ENCODE results near the gene POLR3E. TPM values are rescaled to one million over a fixed set of nuclear protein-coding genes. Genes with fewer than 3 reads are reported as not detected.

POLR3E gene
- total RNA-seq, 1 donor from 2014 or later, result 36.6 TPM

- Histone ChIP-seq H3K9me3 (no peaks in the 10 kb centered on the region), H3K27ac (no peak overlapping the region), H3K27me3 (ENCODE audit: low read depth) (no peaks in the 10 kb centered on the region), H3K4me3 (no peak overlapping the region), H3K36me3 (peaks cover 100% of the 10 kb centered on the region), H3K4me1 (no peaks in the 10 kb centered on the region)
- no peak for TF ChIP-seq CTCF (IDR thresholded peaks at IDR 0.05)
- intact Hi-C loops (cut with DNase I), result no loop called here
- ATAC-seq, result no peak
- DNase-seq, result no peak
These were observed 17.7 kb downstream of the POLR3E start for GRCh38 chr16:22314661-22315626.

GRCh38 chr16:22315979-22316378, 18.8 kb downstream of the POLR3E start:
- no peak for DNase-seq
- Histone ChIP-seq H3K9me3 (no peaks in the 10 kb centered on the region), H3K4me1 (no peaks in the 10 kb centered on the region), H3K27me3 (ENCODE audit: low read depth) (no peaks in the 10 kb centered on the region), H3K4me3 (no peak overlapping the region), H3K27ac (no peak overlapping the region), H3K36me3 (peaks cover 100% of the 10 kb centered on the region)
- ATAC-seq, result no peak
- TF ChIP-seq CTCF (IDR thresholded peaks at IDR 0.05), result no peak
- intact Hi-C loops (cut with DNase I), result no loop called here

- ATAC-seq, result no peak
- intact Hi-C loops (cut with DNase I), result no loop called here
- H3K27me3 ChIP-seq (ENCODE audit: low read depth), result no peaks in the 10 kb centered on the region
- H3K4me3 ChIP-seq, result no peak overlapping the region
- no peak for DNase-seq
- H3K4me1 ChIP-seq, result no peaks in the 10 kb centered on the region
- H3K36me3 ChIP-seq, result peaks cover 97% of the 10 kb centered on the region
- H3K27ac ChIP-seq, result no peak overlapping the region
- no peak for TF ChIP-seq CTCF (IDR thresholded peaks at IDR 0.05)
- no peaks in the 10 kb centered on the region for H3K9me3 ChIP-seq
These were observed 19.2 kb downstream of the POLR3E start for GRCh38 chr16:22316411-22316811.

GRCh38 chr16:22317001-22317530, 19.9 kb downstream of the POLR3E start:
- Histone ChIP-seq H3K9me3 (no peaks in the 10 kb centered on the region), H3K27me3 (ENCODE audit: low read depth) (no peaks in the 10 kb centered on the region), H3K4me1 (no peaks in the 10 kb centered on the region), H3K27ac (no peak overlapping the region), H3K4me3 (no peak overlapping the region), H3K36me3 (peaks cover 97% of the 10 kb centered on the region)
- DNase-seq, result no peak
- ATAC-seq, result no peak
- intact Hi-C loops (cut with DNase I), result no loop called here
- TF ChIP-seq CTCF (IDR thresholded peaks at IDR 0.05), result no peak

GRCh38 chr16:22317625-22318024, 20.4 kb downstream of the POLR3E start:
- H3K9me3 ChIP-seq, result no peaks in the 10 kb centered on the region
- H3K4me3 ChIP-seq, result no peak overlapping the region
- ATAC-seq (no peak), DNase-seq (no peak)
- TF ChIP-seq CTCF (IDR thresholded peaks at IDR 0.05), result no peak
- intact Hi-C loops (cut with DNase I), result no loop called here
- no peaks in the 10 kb centered on the region for H3K27me3 ChIP-seq (ENCODE audit: low read depth)
- no peak overlapping the region for H3K27ac ChIP-seq
- no peaks in the 10 kb centered on the region for H3K4me1 ChIP-seq
- H3K36me3 ChIP-seq, result peaks cover 96% of the 10 kb centered on the region
